ENCODE measurements around the gene FOSL2.

FOSL2 gene

DNA sequence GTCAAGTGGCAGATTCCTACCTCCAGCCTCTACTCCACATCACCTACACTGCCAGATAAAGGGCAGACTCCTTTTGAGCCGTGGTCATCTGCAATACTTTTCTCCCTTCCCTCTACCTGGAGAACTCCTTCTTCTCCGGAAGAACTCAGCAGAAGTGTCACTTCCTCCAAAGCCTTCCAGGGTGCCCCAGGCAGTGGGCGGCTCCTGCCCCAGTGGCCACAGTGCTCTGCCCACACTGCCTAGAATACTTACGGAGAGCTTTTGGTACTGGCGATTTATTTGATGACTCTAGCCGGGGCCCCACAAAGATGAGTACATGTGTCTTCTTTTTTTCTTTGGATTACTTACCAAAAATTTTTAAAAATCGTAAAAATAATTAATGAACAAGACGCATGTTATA lies 39.7 kb downstream of the FOSL2 start:
- no peak for DNase-seq (ENCODE audit: low read depth)

DNA sequence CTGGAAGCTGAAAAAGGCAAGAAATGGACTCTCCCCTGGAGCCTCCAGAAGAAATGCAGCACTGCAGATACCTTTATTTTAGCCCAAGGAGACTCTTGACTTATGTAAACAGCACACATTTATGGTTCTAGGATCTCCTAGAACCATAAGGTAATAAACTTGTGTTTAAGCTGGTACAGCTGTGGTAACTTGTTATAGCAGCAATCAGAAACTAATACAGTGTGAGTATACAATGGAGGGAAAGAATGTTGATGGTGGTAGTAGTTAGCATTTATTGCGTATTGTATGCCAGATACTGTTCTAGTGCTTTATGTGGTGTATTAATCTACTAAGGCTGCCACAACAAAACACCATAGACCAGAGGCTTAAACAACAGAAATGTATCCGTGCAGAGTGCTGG lies 40.6 kb downstream of the FOSL2 start:
- no peak for DNase-seq (ENCODE audit: low read depth)

DNA sequence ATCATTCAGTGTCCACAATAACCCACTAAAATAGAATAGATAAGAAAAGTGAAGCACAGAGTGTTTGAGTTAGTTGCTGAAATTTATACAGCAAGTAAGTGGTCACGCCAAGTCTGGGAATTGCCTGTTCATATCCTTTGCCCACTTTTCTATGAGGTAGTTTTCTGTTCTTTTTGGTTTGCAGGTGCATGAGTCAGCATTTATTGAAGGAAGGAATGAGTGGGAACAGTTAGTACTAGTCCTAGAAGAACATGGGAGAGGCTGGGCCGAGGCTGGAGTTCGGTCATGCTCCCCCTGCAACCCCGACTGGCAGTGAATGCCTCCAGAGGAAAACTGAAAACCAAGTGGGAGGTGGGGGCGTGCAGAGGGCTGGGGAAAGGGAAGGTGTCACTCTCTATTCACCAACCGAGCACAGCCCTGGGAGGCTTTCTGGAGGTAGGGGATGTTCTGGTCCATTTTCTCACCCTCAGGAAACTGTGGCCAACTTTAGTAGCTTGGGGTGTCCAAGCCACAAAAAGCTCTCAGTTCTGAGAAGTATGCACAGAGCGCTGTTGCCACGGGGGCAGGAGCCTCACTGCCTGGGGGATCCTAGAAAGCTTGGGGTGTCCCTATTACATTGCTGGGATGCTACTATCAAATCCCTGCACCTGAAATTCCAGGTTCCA lies 41.4 kb downstream of the FOSL2 start:
- DNase-seq (ENCODE audit: low read depth): no peak

DNA sequence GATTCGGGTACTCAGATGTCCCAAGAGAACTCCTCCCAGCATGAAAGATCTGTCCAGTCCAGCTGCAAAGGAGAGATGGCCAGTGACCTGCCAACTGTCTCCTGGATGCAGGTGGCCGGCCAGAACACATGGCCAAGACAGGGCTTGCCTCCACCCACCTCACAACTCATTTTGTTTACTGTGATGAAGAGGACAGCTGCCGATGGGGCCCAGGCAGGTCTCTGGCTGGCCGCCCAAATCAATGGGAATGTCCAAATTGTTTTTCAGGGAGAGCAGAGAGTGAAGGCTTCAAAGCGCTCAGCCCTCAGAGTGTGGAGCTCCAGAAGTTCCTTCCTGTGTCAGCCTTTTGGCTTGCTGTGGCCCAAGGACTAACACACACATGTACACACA lies 41.9 kb downstream of the FOSL2 start:
- no peak for DNase-seq (ENCODE audit: low read depth)

DNA sequence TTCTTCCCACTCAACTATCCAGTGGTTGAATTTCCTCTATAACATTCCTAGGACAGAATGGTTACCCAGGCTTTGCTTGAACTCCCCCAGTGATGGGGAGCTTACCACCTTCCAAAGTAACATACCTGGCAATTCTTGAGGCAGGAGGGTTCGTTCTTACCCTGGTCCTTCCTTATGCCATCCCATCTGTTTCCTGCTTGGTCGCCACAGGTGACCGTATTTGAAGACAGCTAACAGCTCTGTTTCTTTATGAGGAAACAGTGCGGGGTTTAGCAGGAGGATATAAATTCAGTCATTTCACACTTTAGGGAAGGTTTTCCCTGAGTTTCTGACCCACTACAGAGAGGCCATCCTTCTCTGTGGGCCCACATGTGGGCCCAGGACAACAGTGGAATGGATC lies 42.6 kb downstream of the FOSL2 start:
- DNase-seq (ENCODE audit: low read depth): no peak

DNA sequence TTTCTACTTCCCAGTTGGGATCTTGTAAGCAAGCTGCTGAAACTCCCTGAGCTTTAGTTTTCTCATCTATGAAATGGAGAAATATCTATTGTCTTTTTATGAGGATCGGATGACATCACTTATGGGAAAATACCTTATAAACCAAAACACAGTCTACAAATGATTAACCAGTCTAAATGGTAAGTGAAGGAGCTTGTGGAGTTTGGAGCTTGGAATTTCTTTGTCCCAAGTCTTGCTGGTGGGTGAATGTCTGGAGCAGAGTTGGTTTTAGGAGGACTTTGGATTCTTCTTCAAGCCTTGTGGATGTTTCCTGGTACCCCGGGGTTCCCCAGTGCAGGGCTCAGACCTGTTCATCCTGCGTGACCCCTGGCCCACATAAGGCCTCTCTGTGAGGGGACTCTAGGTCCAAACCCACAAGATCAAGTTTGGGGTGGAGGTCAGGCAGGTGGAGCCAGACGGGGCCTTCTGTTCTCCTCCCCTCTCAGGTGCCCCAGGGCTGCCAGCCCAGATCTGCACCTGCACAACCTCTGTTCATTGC lies 43.2 kb downstream of the FOSL2 start:
- DNase-seq (ENCODE audit: low read depth): no peak

DNA sequence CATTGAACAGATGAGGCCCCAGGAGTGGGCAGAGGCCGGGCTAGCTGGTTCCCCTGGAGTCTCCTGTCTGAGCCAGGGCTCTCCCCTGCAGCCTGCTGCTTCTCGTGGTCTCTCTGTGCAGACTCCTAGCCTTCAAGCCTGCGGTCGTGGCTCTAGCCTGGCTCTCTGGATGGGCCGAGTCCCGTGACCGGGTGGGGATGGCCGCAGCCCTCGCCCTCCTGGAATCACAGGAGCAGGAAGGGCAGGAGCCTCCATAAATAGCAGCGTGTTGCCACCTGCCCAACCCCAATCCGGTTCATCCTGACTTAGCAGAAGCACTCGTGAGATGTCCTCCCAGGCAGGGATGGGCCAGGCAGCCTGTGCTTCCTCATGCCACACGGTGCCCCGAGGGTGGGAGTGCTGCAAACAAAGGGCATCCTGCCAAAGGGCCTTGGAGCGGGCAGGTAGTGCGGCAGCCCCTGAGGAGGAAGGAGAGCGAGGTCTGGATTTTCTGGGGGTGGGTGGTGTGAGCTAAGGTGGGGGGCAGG lies 43.9 kb downstream of the FOSL2 start:
- no peak for DNase-seq (ENCODE audit: low read depth)

DNA sequence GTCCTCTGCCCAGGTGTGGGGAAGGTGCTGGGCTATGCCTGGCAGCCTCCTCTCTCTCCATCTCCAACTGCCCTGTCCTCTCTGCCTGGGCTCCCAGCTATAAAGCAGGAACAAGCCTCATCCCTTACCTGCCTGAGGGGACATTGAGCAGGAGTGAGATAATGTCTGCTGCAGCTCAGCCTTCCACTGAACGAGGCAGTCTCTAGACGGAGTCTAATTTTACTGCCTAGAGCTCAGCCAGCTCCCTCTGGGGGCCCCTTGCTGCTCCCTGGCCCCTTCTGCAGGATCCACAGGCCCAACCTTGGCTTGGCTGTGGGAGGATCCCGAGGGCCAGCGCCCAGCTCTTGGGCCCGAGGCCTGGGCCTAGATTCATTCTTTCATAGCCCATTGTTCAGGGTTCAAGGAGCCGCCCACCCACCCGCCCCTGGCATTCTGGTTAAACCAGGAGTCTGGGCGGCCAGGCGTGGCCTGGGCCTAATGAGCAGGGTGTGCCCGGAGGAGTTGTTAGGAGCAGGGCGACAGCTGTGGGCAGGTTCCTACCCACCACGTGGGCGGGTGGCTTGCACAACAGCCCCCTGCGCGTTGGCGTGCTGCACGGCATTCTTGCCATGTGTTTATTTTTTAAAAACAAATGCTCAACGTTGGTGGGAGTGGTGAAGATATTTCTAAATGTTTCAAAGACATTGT lies 44.6 kb downstream of the FOSL2 start:
- DNase-seq (ENCODE audit: low read depth): no peak

DNA sequence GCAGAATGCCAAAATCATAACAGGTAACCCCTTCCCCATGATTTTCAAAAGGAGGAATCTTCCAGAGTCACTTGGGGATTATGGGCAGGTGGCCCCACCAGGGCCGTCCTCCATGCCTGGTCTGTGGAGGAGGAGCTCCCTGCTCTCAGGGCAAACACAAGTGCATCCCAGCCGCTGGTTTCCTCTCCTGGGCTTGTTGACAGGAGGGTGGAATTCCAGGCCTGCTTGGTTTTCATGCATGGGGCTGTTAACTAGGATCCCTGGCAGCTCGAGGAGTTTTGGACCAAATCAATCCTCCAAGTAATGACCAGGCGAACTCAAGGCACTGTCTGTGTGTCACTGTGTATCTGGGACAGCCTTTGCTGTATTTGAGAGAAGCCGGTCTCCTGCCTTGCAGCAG lies 45.3 kb downstream of the FOSL2 start:
- no peak for DNase-seq (ENCODE audit: low read depth)

DNA sequence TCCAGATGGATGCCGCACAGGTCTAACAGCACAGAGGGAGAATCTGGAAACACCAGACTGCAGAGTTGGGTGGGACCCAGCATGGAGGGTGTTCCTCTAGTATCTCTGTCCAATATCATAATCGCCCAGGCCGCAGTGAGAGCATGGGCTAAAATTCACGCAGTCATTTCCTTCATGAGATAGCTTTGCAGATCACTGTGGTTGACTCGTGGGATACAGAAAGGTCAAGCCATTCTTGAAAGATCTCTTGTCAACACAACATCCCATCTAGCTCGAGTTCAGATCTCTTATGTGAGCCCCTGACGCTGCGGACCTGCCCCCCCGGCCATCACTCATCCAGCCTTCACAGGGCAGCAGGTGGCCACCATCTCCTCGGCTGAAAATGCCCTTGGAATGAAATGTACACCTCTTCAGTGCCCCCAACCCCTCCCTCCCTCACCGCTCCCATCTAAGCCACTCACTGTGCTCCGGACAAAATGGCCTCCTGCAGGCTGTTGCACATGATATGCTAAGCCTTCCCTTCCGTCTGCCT lies 45.9 kb downstream of the FOSL2 start:
- DNase-seq (ENCODE audit: low read depth): no peak

DNA sequence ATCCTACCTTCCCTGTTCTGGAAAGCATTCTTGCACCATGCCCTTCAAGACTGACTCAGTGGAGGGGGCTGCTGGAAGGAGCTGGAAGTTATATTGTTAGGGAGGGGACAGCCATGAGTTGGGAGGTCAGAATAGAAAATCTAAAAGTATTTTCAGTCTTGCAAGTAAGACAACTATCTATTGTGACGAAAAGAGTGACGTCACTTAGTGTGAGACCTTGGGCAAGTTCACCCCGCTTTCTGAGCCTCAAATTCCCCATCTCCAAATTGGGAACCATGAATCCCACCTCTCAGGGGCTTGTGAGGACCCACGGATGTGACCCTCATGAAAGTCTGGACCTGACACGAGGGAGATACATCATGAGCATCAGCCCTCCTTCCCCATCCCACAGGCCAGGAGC lies 46.5 kb downstream of the FOSL2 start:
- no peak for DNase-seq (ENCODE audit: low read depth)

DNA sequence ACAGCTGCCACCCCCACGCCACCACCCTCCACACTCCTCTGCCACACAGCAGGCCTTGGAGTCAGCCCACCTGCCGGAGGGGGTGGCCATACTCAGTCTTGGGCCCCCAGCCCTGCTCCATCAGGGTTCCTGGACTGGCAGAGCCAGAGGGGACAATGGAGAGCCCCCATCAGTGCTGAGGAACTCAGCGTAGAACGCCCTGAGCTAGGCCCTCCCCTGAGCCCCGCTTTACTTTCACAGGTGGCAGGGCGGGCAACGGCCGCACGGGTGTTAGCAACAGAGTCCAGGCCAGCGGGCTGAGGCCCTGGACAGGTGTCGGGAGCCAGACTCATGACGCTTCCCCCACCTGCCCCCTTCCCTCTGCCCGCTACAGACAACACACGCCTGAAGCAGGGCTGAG lies 47.1 kb downstream of the FOSL2 start:
- DNase-seq (ENCODE audit: low read depth): no peak

DNA sequence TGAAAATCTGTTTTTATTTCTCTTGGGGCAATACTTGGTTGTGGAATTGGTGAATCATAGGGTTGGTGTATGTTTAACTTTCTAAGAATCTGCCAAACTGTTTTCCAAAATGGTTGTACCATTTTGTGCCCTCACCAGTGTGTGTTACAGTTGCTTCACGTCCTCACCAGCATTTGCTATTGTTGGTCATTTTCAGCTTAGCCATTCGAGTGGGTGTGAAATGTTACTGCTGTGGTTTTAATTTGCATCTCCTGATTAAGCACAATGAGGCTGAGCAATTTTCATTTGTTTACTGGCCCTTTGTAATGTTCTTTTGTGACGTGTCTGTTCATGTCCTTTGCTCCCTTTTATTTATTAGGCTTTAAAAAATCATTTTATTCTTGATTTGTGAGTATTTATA lies 49.7 kb downstream of the FOSL2 start:
- DNase-seq (ENCODE audit: low read depth): no peak

DNA sequence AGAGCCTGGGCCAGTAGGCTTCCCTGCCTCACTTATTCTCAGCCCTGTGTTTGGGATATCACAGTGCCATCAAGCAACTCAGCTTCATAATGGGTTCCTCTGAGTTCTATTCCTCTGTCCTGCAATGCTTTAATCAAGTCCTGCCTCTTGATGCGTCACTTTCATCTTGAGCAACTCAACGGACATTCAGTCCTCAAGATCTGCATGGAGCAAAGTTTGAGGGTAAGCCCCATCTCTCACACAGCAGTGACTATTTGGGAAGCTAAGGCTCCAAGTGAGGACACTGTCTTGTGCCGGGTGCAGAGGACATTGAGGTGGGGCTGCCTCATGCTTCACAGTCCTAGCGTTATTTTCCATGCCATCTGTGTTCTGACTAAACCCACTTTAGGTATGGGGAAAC lies 52.3 kb downstream of the FOSL2 start:
- no peak for DNase-seq (ENCODE audit: low read depth)

DNA sequence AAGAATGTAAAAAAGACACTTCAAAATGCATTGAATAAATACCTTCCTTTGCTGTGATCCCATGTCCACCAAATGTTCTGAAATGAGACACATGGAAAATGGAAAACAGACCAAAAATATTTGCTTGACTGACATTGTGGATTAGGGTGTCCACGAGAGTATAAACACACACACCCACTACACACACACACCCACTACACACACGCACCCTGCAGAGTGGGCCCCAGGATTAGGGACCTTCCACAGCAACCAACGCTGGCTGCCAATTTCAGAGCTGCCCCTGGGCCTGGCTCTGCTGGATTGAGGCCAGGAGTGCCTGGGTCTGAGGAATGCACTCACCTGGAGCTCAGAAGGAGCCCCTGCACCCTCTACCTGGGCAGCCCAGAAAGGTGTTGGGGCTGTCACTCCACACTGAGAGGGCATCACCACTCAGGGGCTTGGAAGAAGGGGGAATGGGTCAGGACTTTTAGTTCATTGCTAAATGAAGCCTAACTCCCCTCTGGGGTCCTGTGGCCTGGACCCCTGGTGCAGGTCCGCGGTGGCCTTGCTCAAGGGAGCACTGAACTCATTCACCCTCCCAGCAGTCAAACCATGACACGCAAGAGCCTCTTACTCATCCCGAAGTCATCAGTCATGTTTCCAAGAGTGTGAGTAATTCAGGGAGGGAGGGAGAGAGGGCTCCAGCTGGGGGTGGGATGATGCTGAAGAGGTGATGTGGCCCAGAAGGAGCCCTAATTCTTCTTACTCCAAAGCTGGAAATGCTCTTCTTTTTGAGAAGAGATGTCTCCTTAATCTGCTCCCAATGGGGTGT lies 53.0 kb downstream of the FOSL2 start:
- DNase-seq (ENCODE audit: low read depth): peak; percentile 22

DNA sequence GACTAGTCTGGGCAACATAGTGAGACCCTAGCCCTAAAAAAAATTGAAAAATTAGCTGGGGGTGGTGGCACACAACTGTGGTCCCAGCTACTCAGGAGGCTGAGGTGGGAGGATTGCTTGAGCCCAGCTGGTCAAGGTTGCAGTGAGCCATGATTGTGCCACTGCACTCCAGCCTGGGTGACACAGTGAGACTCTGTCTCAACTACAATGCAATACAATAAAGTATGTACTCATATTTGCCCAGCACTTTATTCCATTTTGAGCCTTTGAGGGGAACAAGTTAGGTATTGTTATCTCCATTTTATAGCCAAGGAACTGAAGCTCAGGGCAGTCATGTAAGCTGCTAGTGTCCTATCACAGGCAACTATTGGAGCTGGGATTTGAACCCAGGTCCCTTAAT lies 53.9 kb downstream of the FOSL2 start:
- DNase-seq (ENCODE audit: low read depth): no peak

DNA sequence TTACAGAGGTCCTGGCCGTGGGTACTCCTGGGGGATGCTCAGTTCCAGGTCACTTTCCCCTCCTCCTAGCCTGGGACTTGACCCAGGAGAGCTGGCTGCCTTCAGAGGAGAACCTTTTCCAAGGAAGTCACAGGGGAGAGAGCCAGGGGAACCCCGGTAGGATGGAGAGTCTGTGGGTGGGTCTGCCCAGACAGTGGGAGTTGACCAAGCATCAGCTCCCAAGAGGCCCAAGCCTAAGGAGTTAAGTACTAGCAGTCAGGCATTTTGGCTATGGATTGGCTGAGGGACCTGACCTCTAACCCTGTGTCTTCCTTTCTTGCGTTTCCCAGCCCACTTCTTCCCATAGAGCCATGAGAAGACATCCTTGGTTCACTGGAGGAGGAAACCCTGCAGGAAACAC lies 54.4 kb downstream of the FOSL2 start:
- no peak for DNase-seq (ENCODE audit: low read depth)

DNA sequence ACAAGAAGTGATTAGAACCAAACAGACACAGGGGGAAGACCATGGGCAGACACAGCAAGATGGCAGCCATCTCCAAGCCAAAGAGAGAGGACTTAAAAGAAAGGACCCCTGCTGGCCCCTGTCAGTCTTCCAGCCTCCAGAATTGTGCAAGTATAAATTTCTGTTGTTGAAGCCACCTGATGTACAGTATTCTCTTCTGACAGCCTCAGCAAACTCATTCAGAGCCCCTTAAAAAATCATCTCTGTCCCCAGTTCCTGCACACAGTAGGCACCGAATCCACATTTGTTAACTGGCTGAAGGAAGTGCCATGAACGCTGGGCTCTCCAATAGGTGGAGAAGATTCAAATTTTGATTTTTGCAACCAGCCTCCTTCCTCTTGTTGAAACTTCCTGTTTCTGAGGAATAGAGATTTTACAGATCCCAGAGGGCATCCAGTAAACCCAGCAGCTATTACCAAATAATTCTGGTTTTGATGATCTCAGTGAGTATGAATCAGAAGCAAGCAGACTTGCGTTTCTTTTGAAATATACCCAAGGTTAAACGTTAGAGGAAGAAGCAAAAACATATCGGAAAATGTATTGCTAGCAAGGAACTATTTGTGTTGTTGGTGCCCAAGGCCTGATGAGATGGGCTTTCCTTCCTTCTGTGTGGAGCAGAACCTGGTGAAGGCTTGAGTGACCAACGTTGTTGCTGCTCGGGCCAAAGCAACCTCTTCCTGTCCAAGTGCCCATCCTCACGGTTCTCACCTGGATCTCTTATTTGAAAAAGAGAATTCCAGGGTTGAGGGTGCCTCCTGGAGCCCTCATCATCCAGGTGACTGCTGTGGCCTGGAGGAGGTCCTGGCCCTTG lies 55.5 kb downstream of the FOSL2 start:
- DNase-seq (ENCODE audit: low read depth): no peak

DNA sequence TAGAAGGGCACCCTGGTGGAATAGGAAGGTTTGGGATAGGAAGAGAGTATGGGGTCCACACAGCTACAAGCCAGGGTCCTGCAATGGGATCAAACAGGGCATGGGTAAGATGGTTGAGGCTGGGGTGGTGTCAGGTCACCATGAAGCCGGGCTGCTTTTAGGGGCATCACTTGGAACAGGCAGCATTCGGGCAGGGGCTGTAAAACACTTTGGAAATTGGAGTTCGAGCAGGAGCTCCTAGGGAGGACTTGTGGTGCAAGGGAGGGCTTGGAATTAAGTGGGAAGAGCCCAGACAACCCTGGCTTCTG lies 56.1 kb downstream of the FOSL2 start:
- DNase-seq (ENCODE audit: low read depth): no peak

DNA sequence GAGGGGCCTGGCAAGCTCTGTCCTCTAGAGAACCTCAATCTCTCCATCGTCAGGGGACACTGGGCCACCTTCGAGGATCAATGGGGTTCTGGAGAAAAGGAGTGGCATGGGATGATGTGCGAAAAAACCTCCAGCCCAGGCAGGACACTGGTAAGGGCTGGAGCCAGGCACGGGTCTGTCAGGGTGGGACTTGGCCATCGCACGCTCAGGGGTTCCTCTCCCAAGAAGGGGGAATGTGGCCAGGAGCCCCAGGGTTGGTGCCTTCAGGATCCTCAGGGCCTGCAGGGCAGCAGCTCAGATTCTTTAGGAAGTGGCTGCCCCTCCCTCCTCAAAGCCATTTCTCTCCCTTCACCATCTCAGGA lies 56.4 kb downstream of the FOSL2 start:
- no peak for DNase-seq (ENCODE audit: low read depth)

DNA sequence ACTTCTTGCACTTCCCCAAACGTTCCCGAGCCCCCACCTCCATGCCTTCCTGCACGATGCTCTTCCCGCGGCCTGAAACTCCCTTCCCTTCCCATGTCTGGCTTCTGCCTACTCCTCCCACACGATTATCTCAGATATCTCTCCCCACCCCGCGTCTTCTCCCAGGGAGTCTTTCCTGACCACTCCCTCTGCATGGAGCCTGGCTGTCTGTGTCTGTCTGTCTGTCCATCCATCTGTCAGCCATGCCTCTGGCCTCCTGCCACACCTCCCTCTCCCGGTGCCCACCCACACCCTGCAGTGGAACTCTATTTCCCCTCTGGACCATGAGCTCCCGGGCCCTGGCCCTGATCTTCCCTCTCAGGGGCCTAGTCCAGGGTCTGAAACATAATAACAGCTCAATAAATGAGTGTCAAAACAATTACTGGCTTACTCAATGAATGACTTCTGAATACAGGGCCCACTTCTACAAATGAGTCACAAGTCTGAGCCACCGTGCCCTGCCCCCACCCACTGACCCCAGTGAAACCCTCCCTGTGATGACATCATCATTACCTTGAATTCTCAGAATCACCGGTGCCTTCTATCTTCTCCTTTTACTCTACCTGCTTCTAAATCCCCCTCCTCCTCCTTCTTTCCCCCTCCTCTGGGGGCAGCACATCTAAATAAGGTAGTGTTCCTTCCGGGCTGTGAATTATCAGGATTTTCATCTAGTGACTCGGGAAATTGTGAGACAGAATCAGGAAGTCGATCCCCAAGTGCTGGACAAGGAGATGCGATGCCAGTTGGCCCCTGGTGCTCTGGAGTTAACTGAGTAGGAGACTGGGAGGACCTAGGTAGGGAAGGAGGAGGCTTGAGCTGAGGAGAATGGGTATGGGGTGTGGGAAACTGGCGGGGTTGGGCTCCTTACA lies 57.1 kb downstream of the FOSL2 start:
- peak; percentile 64 for DNase-seq (ENCODE audit: low read depth)
